WI38 (cell line): Measurements from ENCODE around the gene RGS7.

Experiments
- H3K4me3 ChIP-seq: 2 replicates; pipeline ENCODE4 v1.5.1; 2011; ENCODE audit warnings: low read depth, mild to moderate bottlenecking, control low read depth, low read length
- CTCF ChIP-seq: IDR thresholded peaks from 2 replicates; pipeline ENCODE4 v1.5.1; 2012; ENCODE audit warnings: low read depth, mild to moderate bottlenecking, control low read depth, low read length

The RGS7 gene

GRCh38 chr1:240928265-240928664, 428.7 kb downstream of the RGS7 start:
- TF ChIP-seq CTCF: no peak
- no peak overlapping the region for H3K4me3 ChIP-seq

GRCh38 chr1:240927821-240928220, 429.2 kb downstream of the RGS7 start:
- no peak for TF ChIP-seq CTCF
- no peak overlapping the region for H3K4me3 ChIP-seq

GRCh38 chr1:240925273-240925672, 431.7 kb downstream of the RGS7 start:
- no peak overlapping the region for H3K4me3 ChIP-seq
- TF ChIP-seq CTCF: no peak

GRCh38 chr1:240917976-240918375, 439.0 kb downstream of the RGS7 start:
- no peak for TF ChIP-seq CTCF
- H3K4me3 ChIP-seq: no peak overlapping the region

GRCh38 chr1:240914506-240914905, 442.5 kb downstream of the RGS7 start:
- H3K4me3 ChIP-seq: no peak overlapping the region
- no peak for TF ChIP-seq CTCF

GRCh38 chr1:240912821-240913220, 444.2 kb downstream of the RGS7 start:
- H3K4me3 ChIP-seq: no peak overlapping the region
- no peak for TF ChIP-seq CTCF

- no peak for TF ChIP-seq CTCF
- H3K4me3 ChIP-seq: no peak overlapping the region
Measured at GRCh38 chr1:240909701-240910457, 447.1 kb downstream of the RGS7 start.
